GM12801 (cell line): ENCODE results near the gene CTDSPL2.

Experiments used
- CTCF ChIP-seq: IDR thresholded peaks from one replicate; pipeline ENCODE4 v1.5.1; 2011; ENCODE audit warnings: control low read depth; ENCODE audit not compliant: insufficient read length; ENCODE audit errors: extremely low read depth

CTDSPL2 gene

DNA sequence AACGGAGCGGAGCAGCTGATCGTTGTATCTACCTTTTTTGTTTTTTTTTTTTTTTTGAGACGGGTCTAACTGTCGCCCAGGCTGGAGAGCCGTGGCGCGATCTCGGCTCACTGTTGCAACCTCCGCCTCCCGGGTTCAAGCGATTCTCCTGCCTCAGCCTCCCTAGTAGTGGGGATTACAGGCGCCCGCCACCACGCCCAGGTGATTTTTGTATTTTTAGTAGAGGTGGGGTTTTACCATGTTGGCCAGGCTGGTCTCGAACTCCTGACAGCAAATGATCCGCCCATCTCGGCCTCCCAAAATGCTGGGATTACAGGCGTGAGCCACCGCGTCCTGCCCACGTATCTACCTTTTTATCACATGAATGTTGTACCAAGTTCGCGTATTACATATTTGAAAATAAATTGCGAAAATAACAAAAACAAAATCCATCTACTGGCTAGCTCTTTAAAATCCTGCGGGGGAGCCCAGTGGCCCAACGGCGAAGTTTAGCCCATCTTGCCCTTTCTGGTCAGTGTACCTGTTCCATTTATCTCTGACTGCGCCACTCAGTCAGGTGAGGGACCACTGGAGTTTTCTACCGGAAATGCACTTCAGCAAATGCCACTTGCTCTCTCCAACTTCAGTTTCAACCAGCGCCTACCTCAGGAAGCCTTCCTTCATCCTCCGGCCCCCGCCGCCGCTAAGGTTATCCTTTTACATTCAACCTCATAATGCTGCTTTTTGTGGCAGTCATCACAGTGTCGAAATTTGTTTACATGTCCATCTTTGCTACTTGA lies 108.3 kb downstream of the CTDSPL2 start:
- no peak for TF ChIP-seq CTCF

DNA sequence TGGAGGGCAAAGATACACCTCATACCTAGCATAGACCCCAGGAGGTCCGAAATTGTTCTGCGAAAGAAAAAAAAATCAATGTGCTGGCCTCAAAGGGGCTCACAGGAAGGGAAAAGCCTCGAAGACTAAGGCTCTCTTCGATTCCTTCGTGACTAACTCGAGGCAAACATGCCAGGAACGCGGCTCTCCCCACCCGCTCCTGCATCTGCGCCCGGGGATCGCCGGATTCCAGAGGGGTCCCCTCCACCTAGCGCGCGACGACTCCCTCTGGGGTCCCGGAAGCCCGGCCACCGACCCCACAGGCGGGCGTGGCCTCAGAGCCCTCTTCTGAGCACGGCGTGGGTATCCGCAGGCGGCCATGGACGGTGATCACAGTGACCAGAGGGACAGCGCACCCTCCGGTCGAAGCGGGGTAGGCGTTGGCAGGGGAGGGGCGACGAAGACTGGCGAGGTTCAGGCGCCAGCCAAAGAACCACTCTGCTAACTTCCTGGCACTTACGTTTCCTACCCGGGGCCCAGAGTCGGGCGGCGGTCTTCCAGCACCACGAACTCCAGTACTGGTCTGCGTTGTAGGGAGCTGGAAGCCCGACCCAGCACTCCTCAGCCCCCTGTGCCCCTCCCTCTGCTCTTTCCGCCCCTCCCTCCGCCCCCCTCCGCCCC lies 109.0 kb downstream of the CTDSPL2 start:
- TF ChIP-seq CTCF = no peak

GRCh38 chr15:44536962-44537734 lies 109.7 kb downstream of the CTDSPL2 start, which contains the start of gene EIF3J:
EIF3J (plus strand) TSS chr15:44537147; CDS start chr15:44537195, 48 bp downstream.
- TF ChIP-seq CTCF = no peak

GRCh38 chr15:44537735-44538240 lies 110.4 kb downstream of the CTDSPL2 start:
- TF ChIP-seq CTCF = no peak

DNA sequence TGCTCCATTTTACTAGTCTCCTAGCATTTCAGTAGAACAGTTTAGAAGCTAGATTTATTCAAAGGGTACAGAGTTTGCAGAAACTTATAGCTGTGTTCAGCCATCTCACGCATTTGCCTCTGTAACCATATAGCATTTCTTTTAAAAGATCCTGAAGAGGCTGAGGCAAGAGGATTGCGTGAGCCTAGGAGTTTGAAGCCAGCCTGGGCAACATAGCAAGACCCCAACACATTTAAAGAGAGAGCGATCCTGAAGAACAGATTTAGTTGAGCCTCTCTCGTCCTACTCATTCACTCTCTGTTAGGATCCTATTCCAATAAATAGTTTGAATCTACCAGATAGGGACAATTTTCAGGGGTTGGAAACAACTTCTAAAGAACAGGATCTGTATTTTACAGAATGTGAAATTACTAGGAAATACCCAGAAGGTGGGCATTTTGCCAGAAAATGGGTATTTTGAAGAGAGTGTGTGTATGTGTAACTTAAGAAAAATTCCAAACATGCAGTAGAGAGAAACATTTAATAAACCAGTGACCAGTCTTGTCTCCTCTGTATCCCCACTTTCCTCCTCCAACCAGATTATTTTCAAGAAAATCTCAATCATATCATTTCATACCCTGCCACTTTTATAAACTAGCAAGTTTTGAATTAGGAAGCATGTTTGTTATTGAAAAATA lies 114.0 kb downstream of the CTDSPL2 start:
- no peak for TF ChIP-seq CTCF

- TF ChIP-seq CTCF = no peak
Measured at GRCh38 chr15:44542596-44542995, 115.2 kb downstream of the CTDSPL2 start.
